ENCODE measurements around the gene RDH5. TPM values are rescaled to one million over a fixed set of nuclear protein-coding genes. Genes with fewer than 3 reads are reported as not detected.

Gene RDH5
- total and polyA plus RNA-seq, 2 of the 13 experiments (the other 11 are each of a cell fraction or from before 2014, with no cell fraction given), result 2.6 to 5.7 TPM

DNA sequence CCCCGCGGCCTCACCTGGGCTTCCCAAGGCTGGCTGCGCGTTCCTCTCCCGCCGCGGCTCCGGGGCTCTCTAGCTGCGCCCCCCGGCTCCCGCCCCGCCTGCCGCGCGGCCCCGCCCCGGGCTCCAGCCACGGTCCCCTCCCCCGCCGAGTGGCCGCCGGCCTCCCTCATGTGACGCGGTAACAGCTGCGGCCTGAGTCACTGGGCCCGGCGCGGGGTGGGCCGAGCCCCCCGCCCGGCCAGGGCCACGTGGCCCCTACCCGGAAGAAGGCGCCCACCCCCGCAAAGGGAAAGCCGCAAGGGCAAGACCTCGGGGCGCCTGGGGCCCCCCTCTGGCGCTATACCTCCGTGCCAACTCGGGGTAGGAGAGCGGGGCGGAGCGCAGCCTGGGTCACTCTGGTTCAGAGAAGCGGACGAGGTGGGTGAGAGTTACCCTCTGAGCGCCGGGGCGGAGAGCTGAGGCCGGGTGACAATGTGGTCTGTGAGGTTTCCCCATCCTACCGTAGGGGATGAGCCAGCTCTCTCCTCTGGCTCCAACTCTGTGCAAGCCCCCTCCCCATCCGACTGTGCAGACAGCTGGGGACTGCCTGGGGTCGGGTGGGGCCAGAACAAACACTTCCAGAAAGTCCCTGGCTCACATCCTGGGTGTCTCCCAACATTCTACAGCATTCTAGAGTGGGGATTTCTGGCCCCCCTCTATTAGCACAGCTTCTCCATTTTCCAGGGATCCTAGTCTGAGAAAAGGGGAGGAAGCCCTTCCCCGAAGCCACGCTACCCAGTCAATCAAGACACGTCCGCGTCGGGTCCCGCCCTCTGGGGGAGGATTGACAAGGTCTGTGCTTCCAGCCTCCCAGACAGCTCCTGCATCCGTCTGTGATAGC lies 9.0 kb downstream of the RDH5 start, which contains the start of gene CD63 (continued):
- TF ChIP-seq ZBTB2 (CRISPR knock-in tag; IDR thresholded peaks at IDR 0.05; ENCODE audit: low read depth) (peak; percentile 72; the same call in 1 of the 2 replicates), MAFG (CRISPR knock-in tag; IDR thresholded peaks at IDR 0.05) (no peak), RERE (CRISPR knock-in tag; IDR thresholded peaks at IDR 0.05; ENCODE audit: low read depth) (no peak), ZNF547 (CRISPR knock-in tag; IDR thresholded peaks at IDR 0.05) (peak; percentile 36; the same call in 1 of the 2 replicates), NR2F2 (IDR thresholded peaks at IDR 0.05; ENCODE audit: borderline replicate concordance, low read depth) (peak; percentile 26; the same call in 1 of the 2 replicates), ZNF33A (CRISPR knock-in tag; IDR thresholded peaks at IDR 0.05; ENCODE audit: borderline replicate concordance) (no peak), MBD4 (IDR thresholded peaks at IDR 0.05; ENCODE audit: borderline replicate concordance, low read length) (no peak), ZNF562 (CRISPR knock-in tag; IDR thresholded peaks at IDR 0.05; ENCODE audit: borderline replicate concordance) (no peak), PRDM15 (CRISPR knock-in tag; IDR thresholded peaks at IDR 0.05) (no peak), ZNF292 (CRISPR knock-in tag; IDR thresholded peaks at IDR 0.05; ENCODE audit: borderline replicate concordance, low read depth) (no peak)
- TF ChIP-seq, protein P1, sequence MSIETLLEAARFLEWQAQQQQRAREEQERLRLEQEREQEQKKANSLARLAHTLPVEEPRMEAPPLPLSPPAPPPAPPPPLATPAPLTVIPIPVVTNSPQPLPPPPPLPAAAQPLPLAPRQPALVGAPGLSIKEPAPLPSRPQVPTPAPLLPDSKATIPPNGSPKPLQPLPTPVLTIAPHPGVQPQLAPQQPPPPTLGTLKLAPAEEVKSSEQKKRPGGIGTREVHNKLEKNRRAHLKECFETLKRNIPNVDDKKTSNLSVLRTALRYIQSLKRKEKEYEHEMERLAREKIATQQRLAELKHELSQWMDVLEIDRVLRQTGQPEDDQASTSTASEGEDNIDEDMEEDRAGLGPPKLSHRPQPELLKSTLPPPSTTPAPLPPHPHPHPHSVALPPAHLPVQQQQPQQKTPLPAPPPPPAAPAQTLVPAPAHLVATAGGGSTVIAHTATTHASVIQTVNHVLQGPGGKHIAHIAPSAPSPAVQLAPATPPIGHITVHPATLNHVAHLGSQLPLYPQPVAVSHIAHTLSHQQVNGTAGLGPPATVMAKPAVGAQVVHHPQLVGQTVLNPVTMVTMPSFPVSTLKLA (IDR thresholded peaks at IDR 0.05), result peak; percentile 64
